CD4-positive, alpha-beta T cell treated with Interleukin-10 for 1 hour (primary cell): Measurements from ENCODE around the gene C5orf58.
"Not testable (repeated sequence)": the region's sequence is repeated elsewhere in the genome, so short reads cannot be mapped to it uniquely, and the experiment has no call there.

Source experiments
- DNase-seq: peaks from one replicate; pipeline ENCODE4 v3.0.0-alpha.2; 2020

C5orf58 gene

DNA sequence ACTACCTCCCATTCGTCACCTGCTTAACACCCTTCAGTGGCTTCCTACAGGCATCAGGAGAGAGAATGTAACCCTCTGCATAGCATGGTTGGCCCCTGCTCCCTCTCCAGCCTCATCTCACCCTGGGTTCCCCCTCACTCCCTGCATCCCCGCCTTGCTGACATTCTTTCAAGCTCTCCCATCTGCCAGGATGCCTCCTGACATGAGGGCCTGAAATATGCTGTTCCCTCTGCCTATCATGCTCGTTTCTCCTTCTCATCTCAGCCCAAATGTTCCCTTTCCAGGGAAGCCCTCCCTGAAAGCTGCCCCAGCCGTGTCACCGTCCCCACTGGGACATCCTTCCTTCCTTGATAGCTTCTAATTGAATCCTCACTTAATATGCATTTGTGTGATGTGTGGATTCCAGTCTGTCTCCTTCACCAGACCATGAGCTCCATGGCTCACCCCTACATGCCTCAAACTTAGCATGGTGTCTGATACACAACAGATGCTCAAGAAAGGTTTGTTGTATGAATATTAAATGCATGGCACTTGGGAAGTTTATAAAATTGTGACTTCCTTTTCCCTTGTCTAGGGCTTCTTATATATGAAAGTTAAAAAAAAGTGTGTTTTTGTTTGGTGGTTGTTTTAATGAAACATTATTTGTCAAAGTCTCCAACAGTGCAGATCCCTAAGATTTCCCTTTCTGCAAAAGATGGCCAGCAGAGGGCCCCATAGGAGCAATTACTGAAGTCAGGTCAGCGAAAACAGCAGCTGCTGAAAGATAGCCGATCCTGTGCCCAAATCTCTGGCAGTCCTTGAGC is 7.3 kb upstream of the C5orf58 start:
- DNase-seq: peak; percentile 81

DNA sequence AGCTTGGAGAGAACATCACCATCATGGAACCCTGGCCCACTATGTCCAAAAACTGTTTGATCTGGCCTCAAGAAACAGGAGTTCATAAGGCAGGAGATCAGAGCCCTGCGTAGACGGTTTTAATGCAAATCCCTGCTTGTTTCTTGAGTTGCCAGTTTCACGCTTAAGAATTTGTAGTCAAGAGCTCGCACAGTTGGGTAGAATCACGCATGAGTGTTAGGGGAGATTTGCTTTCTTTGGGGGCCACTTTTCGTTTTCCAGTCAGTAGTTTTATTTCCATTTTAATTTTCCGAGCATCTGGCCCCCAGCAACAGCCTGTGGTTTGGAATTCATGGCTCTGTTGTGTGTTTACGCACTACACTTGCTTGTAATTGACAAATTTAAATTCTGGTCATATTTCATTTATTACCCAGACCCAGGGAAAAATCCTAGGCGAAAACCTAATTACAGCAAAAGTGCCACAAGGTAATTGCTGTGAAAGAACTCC is 6.6 kb upstream of the C5orf58 start:
- DNase-seq: no peak

DNA sequence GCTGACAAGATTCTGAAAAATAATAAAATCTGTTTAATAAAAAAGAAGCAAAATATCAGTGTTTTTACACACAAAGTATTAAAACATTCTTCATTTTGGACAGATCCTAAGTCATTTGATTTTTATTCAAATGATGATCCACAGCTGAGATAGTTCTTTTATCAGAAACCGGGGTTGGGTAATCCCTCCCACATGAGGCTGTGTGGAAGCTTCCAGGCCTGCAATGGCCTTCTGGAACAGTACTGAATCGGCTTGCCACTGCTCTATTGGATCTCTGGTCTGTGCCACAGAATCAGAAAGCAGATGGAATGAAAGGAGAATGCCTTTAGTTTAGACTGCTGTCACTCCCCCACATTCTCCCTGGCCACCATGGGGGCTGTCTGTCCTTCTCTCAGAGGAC is 6.1 kb upstream of the C5orf58 start:
- no peak for DNase-seq

DNA sequence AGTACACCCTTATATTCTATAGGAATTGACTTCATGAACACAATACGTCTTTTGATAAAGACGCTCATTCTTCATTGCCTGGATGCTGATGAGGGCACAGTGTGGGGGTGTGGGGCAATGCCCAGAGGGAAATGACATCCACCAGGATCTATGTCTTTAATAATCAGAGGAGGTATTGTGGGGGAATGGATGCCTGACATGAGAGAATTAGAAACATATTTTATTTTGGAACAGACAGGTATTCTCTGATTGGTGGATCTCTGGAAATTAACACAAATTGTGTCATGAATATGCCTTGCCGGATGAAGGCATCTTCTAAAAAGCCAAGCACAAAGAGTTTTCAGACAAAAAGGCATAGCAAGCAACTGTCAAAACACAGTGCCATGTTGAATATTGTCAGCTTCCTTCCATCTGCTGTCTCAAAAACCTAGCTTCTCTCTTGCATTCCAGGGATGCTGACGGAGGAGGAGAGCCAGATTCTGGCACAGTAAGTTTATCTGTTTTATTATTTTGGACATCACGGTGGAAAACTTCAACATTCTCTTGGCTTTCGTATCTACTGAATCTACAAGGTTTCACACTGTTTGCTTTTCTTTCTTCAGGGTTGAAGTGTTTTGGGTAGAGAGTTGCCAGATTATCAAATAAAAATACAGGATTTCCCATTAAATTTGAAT is 3.9 kb upstream of the C5orf58 start:
- DNase-seq: no peak

DNA sequence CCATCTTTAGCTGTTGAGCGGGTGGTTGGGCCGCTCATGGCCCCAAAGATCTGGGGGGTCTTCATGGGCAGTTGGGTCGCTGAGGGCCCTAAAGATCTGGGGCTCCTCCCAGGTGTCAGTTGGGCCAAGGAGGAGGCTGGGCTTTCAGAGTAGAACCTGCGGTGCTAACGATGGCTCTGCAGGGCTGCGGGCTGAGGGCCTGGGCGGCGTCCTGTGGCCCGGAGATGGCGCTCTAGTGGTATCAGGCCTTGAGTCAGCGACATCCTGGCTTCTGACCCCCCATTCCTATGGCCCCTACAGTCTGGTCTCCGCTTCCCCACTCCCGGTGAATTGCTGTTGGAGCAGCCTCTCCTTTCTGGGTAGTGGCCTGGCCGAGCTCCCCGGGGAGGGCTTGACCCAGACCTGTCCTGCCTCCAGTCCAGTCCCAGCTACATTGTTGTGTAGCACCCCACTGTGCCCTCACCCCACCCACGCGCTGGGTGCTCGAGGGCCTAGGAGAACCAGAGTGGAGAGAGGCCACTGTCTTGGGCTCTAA is 640 bp downstream of the C5orf58 start:
- no peak for DNase-seq

DNA sequence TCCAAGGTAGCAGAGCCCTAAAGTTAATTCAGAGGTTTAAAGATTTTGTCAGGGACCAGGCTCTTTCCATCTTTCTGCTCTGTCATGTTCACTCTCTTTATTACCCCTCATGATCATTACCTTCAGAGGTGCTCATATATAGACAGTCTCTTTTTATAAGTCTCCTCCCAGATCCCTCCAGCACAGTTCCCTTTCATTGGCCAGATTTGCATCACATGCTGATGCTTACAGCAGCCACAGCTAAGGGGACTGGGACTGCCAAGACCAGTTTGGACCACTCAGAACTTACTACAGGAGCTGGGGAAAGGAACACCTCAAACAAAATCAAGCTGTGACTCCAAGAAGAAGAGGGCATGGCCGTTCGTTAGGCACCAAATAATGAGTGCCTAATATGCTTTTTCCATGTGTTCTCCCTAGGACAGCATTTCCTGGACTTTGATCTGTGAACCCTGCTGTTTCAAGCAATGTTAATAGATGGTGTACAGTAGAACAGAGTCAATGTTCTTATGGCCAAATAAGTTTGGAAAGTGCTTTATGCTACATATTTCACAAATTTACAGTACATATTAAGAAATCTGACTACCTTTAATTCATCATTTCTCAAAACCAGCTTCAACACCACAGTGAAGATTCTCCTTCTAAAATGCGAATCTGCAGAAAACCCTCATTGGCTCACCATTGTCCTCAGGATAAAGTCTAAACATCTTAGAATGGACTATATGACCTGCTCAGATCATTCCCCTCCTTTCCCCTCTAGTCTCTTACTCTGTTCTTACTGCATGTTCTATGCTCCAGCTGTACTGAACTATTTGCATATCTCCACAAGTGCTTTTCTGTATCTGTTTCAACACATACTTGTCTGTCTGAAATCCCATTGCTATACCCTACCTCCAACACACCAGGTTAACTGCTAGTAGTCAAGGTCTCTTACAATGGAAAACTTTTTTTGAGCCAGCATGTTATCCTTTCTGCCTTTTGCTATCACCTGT is 3.4 kb downstream of the C5orf58 start:
- no peak for DNase-seq

DNA sequence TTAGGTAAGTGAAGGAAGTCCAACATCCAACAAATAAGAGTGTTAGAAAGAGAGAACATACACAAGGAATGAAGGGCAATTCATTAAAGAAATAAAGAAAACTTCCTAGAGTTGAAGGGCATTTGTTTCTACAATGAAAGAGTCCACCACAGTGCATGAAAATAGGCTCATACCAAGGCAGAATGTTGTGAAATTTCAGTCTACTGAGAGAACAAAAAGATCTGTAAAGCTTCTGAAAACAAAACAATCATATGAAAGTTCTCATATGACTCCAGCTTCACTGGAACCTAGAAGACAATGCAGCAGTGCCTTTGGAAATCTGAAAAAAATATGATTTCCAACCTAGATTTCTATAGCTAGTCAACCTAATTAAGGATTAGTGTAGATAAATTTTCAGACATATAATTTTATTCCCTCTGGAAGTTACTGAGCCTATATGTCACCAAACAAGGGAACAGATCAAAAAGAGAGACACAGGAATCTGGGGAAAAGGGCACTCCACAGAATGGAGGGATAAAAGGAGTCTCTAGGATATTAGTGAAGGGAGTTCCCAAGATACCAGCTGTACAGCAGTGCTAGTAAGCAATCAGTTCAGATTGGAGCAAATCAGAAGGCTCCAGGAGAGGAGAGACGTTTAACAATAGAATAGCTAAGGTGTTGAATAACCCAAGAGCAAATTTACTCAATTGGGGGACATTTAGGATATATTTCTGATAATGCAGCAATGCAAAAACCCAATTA is 5.8 kb downstream of the C5orf58 start:
- no peak for DNase-seq

DNA sequence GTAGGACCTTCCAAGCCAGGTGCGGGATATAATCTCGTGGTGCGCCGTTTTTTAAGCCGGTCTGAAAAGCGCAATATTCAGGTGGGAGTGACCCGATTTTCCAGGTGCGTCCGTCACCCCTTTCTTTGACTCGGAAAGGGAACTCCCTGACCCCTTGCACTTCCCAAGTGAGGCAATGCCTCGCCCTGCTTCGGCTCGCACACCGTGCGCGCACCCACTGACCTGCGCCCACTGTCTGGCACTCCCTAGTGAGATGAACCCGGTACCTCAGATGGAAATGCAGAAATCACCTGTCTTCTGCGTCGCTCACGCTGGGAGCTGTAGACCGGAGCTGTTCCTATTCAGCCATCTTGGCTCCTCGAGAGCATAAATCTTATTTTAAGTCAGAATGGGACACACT is 12.7 kb downstream of the C5orf58 start:
- not testable (repeated sequence) for DNase-seq

DNA sequence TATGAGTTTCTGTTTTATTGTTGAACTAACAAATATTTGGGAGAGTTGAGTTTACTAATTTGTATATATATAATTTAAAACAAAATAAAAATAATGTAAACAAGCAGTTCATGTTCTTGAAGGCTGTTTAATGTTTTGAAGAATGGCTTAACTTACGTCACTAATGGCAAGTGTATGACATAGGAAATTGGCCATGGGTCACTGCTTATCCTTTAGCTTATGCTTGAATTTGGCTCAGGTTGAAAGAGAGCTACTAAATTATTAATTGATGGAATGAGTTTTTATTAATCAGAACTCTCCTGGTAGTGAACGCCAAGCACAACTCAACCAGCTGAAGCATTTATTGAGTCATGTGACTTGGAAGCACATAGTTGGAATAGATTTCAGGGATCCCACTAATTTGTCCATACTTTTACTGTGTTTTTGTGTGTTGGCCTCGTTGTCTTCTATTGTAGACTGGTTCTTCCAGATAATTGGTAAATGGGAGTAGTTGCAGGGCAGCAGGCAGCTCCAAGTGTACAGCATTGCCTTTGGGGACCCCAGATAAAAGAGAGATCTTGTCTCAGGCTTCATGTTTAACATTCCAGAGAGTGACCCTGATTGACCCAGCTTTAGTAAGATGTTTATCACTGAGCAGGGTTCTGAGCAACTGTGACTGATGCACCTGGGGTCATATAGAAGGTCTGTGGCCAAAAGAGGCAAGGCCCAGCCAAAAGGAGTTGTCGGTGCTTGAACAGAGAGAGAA is 13.5 kb downstream of the C5orf58 start:
- DNase-seq: no peak

DNA sequence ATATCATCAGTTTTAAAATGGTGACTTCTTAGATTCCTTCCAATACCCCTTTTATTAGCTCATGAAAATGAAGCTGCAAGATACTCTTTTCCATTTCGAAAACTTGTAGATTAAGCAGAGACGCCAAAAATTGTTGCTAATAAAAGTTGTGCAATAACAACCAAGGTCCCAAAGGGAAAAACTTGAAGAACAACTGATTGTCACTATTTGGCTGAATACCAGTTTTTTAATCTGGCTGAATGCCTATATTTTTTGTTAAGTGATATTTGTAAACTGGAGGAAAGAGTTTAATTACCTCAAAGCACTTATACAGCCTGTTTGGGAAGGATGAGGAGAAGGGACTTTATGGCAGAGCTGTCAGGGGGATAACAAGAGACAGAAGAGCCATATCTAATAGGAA is 14.6 kb downstream of the C5orf58 start:
- no peak for DNase-seq

DNA sequence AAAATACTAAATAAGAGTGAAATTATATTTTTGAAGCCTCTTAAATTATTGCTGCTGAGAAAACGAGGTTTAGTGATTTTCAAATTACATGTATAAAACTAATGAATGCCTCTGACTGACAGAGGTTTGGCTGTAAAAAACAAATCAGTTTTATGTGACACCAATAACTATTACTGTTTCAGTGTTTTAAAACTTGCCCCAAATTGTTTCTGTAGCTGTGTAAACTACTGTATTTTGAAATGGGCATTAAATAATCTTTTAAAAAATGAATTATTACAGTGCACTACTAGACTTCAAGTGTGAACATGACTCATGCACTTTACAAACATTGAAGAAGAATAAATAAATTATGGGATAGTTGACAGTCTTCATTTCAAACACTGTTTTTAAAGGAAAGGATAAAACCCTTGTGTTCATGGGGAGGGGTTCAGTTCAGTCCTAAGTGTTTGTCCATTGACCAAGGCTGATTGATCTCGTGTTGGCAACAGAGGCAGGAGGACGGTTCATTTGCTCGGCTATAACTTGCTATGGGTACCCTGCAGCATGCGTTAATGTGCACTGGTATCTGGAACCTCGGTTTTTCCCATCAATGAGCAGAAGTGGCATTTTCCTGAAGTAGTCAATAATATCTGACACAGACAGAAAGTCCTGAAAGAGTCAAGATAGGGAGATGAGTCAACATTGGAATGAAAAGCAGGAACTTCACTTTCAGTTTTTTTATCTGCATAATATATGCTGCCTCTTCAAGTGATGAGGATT is 15.6 kb downstream of the C5orf58 start:
- no peak for DNase-seq

DNA sequence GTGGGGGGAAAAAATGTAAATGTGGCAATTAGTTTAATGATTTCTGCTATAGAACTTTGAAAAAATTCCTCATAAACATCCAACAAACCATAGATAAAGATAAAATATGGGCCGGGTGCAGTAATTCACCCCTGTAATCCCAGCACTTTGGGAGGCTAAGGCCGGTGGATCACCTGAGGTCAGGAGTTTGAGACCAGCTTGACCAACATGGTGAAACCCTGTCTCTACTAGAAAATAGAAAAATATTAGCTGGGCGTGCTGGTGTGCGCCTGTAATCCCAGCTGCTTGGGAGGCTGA is 16.1 kb downstream of the C5orf58 start:
- DNase-seq: not testable (repeated sequence)

DNA sequence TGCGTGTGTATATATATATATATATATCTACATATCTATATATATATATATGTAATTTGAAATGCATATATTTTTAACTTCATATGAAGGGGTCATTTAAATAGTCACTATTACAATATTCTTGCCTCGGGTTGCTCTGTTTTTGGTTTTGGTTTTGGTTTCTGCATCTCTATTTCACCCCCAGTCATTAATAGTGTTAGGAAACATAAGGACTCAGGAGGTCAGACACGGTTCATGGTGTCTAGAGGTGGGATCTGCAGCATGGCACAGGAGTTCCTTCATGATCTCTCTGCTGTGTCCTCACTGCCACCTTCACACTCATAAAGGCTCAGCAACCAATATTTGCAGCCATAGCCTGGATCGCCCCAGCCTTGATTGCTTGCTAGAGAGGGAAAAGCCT is 16.6 kb downstream of the C5orf58 start:
- no peak for DNase-seq

DNA sequence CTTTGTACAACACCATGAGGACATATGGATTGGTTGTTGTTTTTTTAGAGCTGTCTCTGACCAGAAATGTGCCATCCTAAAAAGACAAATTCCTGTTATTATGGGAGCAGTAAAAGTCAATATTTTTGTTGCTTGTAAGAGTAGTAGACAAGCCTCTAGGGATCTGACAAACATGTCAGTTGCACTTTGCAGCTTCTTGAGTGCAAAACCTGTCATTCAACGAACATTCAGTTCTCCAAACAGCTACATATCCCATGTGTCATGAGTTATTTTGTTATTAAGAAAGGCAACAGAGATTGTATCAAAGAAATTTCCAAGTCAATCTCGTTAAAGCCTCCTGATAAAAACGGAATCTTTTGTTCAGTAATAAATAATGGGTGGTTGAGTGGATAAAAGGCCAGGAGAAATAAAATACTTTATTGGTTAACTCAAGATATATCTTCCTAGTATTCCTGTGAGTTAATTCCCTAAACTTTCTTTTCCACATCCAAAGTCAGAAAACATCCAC is 18.1 kb downstream of the C5orf58 start:
- DNase-seq: no peak

DNA sequence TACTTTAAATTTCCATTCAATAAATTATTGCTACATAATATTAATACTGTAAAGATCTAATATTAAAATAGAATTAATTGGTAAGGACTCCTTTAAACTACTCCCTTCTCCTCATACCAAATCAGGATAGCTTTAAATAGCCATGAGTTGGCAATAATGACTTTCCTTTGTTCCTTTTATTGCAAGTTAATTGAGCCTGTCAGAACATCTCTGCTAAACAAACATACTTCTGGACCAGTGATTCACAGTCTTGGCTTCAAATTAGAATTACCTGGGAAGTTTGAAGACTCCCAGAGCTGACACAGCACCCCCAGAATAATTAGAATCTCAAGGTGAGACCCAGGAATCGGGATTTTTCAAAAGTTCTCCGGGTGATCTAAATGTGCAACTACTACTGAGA is 18.7 kb downstream of the C5orf58 start:
- DNase-seq: no peak

DNA sequence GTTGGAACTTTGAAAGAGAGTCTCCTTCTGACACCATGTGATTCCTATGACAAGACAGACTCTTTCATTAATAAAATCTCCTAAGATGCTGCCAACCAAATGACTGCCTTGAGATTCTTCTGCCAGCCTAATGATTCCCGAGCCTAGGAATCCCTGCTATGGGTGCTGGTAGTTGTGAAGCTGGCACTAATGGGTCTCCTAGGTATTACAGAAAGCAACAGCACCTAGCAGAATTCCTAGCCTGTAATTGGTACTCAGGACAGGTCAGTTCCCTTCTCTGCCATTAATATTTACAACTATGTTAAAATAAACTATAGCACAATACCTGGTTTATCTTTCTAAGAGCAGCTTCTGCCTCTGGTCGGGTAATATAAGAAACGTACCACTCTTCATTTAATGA is 19.3 kb downstream of the C5orf58 start:
- DNase-seq: no peak

DNA sequence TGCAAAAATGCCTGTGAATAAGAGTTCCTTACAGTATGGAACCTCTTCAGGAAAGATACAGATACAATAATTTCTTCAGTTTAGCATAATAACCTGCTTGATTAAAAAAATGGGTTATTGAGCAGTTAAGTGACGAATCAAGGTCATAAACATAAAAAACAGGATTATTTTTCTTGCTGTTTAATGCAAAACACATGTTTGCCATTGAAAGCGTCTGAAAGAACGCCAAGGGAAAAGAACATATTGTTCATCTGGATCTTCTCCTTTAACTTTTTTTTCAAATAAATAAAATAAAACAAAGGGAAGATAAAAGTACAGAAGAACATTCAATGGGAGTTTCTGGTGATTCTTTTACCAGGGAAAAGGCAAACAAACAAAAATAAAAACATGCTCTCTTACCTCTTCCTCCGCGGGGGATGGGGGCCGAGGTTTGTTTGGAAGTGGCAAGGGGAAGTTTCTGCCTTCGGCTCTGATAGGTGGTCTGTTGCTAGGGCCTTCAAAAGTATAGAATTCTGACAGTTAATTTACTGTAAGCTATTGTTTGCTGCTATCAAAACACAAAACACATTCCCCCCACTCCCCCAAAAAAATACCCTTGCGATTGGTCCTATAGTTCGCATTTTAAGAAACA is 20.1 kb downstream of the C5orf58 start:
- DNase-seq: no peak

DNA sequence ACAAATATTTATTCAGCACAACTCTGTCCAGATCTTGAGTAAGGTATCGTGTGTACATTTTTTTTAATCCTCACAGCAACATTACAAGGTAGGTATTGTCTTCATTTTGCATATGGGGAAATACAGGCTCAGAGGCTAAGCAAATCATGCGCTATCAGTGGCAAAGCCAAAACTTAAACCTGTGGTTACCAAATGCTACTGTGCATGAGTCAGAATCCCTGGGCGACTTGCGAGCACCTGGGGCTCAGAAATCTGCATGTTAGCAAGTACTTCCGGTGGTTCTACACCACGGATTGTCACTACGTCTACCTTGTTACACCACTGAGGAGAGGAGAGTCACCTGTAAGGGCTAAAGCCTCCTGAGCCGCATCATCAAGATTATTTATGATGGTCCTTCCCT is 21.3 kb downstream of the C5orf58 start:
- DNase-seq: peak; percentile 80

DNA sequence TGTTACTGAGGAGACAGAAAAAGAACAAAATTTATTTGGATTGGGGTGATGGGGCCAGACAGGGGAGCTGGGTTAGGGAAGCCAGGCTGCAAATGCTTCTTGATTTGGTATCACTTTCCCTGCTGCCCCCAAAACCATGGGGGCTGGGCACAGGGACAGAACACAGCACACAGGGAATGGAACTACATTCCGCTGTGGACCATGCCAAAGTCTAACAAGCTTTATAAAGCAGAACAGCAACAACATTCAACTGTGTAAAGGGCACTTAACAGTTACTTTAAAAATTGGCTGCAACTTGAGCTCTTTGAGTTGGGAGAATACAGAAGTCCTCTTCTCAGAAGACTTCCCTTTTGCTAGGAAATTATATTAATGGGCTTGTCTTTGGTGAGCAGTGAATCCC is 23.8 kb downstream of the C5orf58 start:
- no peak for DNase-seq

DNA sequence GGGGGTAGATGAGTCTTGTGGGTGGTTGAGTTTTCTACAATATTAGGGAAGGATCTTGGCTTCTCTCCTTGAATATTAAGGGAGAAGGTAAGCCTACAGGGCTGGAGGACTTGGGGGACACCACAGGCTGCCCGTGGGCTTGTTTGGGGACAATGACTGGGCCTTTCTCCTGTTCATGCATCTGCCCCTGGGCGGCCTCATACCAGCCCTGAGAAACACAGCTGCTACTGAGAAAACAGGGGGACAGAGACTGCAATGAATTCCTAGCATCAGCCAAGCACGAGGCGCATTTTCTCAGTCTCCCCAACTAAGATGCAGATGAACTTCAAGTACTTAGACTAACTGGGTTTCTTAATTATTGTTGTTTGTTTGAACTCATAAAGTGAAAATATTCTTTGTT is 24.6 kb downstream of the C5orf58 start:
- DNase-seq: no peak
